Motor neuron (in vitro differentiated cells): ENCODE results near the gene CHADL. TPM values are rescaled to one million over a fixed set of nuclear protein-coding genes. Genes with fewer than 3 reads are reported as not detected.
"Not testable (repeated sequence)": the region's sequence is repeated elsewhere in the genome, so short reads cannot be mapped to it uniquely, and the experiment has no call there.

Source experiments
- ATAC-seq, 8 experiments: fragments of 200-7000 bp; cut with Tn5 transposase; replicated peaks in 6 of 8; 2 replicates each; pipeline ENCODE4 v1.8.0; 2021; ENCODE audit warnings: mild to moderate bottlenecking in 8 of 8, moderate library complexity in 8 of 8
- H3K27ac ChIP-seq, 2 donors: fragments of 250-450 bp; sonication (Bioruptor Pico); 2 replicates each; pipeline ENCODE4 v1.9.0; 2021; ENCODE audit warnings: antibody characterized with exemption in 2 of 2, mild to moderate bottlenecking in 2 of 2, moderate library complexity in 1 of 2
- H3K4me1 ChIP-seq, 2 donors: fragments of 250-450 bp; sonication (Bioruptor Pico); replicated peaks in 1 of 2; 2 replicates each; pipeline ENCODE4 v1.6.1; 2021; ENCODE audit warnings: antibody characterized with exemption in 2 of 2, mild to moderate bottlenecking in 2 of 2, moderate library complexity in 1 of 2
- H3K4me3 ChIP-seq, 5 donors: fragments of 250-450 bp; sonication (Bioruptor Pico); 2 replicates each; pipeline ENCODE4 v1.9.0; 2021; ENCODE audit warnings: antibody characterized with exemption in 5 of 5, mild to moderate bottlenecking in 5 of 5, moderate library complexity in 4 of 5
- WGBS, 10 experiments: fragments of 450-650 bp; shearing (Covaris generic); methylation state at CpG; one replicate each; pipeline ENCODE4 v1.0.0; 2022; 5-methylcytosine and 5-hydroxymethylcytosine counted together
- in situ Hi-C, 9 experiments: fragments of 400-800 bp; cut with MboI; loops; one replicate each; pipeline ENCODE4 v1.15.0; 2021; ENCODE audit warnings: low sequenced_read_pairs in 9 of 9, low pct_unique_long_range_greater_than_20kb in 2 of 9; ENCODE audit not compliant: unreplicated experiment in 9 of 9
- total RNA-seq, 8 experiments: library from RNA; unstranded; fragments of 300-600 nt; gene quantifications; 2 replicates each; pipeline versions ENCODE4 v1.2.3 to v1.2.4, GENCODE V29; 2022

The CHADL gene
- total RNA-seq, 8 experiments from 2014 or later = 0.38 to 1.9 (median 0.52) TPM; not detected in 1

GRCh38 chr22:41271787-41272186, 31.1 kb upstream of the CHADL start:
- Histone ChIP-seq H3K4me3 (no peak overlapping the region), H3K27ac (no peak overlapping the region), H3K4me1 (no peaks in the 10 kb centered on the region)
- in situ Hi-C loops = no loop called here
- 89 to 100% (median 92%) methylated on average over 1 to 3 of the region's 9 CpGs; no CpG with 5 or more reads in 4 of the 10 experiments for WGBS, 10 experiments
- ATAC-seq = peak in 2 of 8 experiments; percentile 9 to 24

- in situ Hi-C loops = no loop called here
- H3K4me1 ChIP-seq = no peaks in the 10 kb centered on the region
- no peak overlapping the region for H3K27ac ChIP-seq
- 70 to 100% (median 80%) methylated on average over 1 to 7 of the region's 16 CpGs; no CpG with 5 or more reads in 5 of the 10 experiments for WGBS, 10 experiments
- no peak for ATAC-seq
- H3K4me3 ChIP-seq = no peak overlapping the region
These were observed 27.2 kb upstream of the CHADL start for GRCh38 chr22:41267958-41268357.

- 20 to 100% (median 71%) methylated on average over 1 to 11 of the region's 15 CpGs; no CpG with 5 or more reads in 5 of the 10 experiments for WGBS, 10 experiments
- in situ Hi-C loops = no loop called here
- Histone ChIP-seq H3K27ac (no peak overlapping the region), H3K4me3 (no peak overlapping the region), H3K4me1 (no peaks in the 10 kb centered on the region)
- peak in 7 of 8 experiments; percentile 8 to 84 (median 25) for ATAC-seq
These were observed 23.7 kb upstream of the CHADL start for GRCh38 chr22:41264408-41264941.

GRCh38 chr22:41263704-41264103, 23.0 kb upstream of the CHADL start:
- ATAC-seq = peak in 4 of 8 experiments; percentile 38 to 82 (median 78)
- H3K4me1 ChIP-seq = no peaks in the 10 kb centered on the region
- WGBS, 10 experiments = 80 to 100% (median 92%) methylated on average over 1 to 2 of the region's 2 CpGs; no CpG with 5 or more reads in 7 of the 10 experiments
- no peak overlapping the region for H3K4me3 ChIP-seq
- H3K27ac ChIP-seq = no peak overlapping the region
- in situ Hi-C loops = no loop called here

GRCh38 chr22:41262250-41262765, 21.6 kb upstream of the CHADL start:
- Histone ChIP-seq H3K4me3 (no peak overlapping the region), H3K4me1 (no peaks in the 10 kb centered on the region), H3K27ac (no peak overlapping the region)
- in situ Hi-C loops = no loop called here
- 94 to 100% (median 100%) methylated on average over 1 to 7 of the region's 15 CpGs; no CpG with 5 or more reads in 3 of the 10 experiments for WGBS, 10 experiments
- no peak for ATAC-seq

DNA sequence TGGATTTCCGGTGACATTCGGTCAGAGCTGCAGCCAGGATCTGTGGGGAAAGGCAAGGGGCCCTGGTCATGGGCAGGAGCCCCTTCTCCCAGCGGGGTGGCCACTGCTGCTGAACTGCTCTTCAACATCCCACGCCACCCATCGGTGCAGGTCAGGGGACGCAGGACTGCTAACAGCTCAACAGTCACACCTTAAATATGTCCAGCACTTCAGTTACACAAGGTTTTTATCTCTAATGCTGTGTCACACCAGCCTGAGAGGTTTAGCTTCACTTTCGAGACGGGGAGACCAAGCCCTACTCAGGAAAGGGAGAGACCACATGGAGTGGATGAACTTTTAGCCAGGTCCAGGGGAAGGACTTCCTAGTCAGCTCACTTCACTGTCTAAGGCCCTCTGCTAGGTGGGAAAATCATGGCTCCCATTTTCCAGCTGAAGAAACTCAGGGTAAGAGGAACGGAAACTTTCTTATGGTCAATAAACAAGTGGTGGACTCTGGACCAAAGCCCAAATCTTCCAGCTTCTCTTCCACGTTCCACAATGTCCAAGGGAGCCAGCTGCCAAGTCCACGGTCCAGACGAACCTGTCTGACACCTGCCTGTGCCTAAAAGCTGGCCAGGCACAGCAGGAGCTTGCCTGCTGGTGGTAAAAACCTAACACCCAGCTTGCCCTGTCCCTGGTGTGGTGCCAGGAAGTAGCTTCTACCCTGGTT, 21.0 kb upstream of the CHADL start:
- in situ Hi-C loops = no loop called here
- Histone ChIP-seq H3K4me3 (no peak overlapping the region), H3K4me1 (no peaks in the 10 kb centered on the region), H3K27ac (no peak overlapping the region)
- ATAC-seq = no peak
- WGBS, 10 experiments = 85 to 100% (median 95%) methylated on average over 1 to 8 of the region's 12 CpGs; no CpG with 5 or more reads in 1 of the 10 experiments

- Histone ChIP-seq H3K4me1 (no peaks in the 10 kb centered on the region), H3K27ac (no peak overlapping the region), H3K4me3 (no peak overlapping the region)
- in situ Hi-C loops = no loop called here
- no peak for ATAC-seq
- 94 to 100% (median 98%) methylated on average over 2 to 3 of the region's 7 CpGs; no CpG with 5 or more reads in 6 of the 10 experiments for WGBS, 10 experiments
These were observed 20.1 kb upstream of the CHADL start for GRCh38 chr22:41260871-41261270.

- in situ Hi-C loops, ATAC-seq, H3K4me3 ChIP-seq, H3K4me1 ChIP-seq, H3K27ac ChIP-seq: not testable (repeated sequence)
- 82 to 100% (median 100%) methylated on average over 1 to 4 of the region's 4 CpGs; no CpG with 5 or more reads in 1 of the 10 experiments for WGBS, 10 experiments
These were observed 19.0 kb upstream of the CHADL start for GRCh38 chr22:41259756-41260155.

GRCh38 chr22:41257696-41258095, 17.0 kb upstream of the CHADL start:
- no peak overlapping the region for H3K27ac ChIP-seq
- in situ Hi-C loops = no loop called here
- no peaks in the 10 kb centered on the region for H3K4me1 ChIP-seq
- no peak overlapping the region for H3K4me3 ChIP-seq
- WGBS, 10 experiments = 80 to 100% (median 90%) methylated on average over 1 to 5 of the region's 11 CpGs; no CpG with 5 or more reads in 6 of the 10 experiments
- ATAC-seq = no peak

- in situ Hi-C loops = no loop called here
- WGBS, 10 experiments = 61 to 100% (median 93%) methylated on average over 1 to 8 of the region's 20 CpGs; no CpG with 5 or more reads in 2 of the 10 experiments
These were observed 15.8 kb upstream of the CHADL start for GRCh38 chr22:41256254-41257253.

DNA sequence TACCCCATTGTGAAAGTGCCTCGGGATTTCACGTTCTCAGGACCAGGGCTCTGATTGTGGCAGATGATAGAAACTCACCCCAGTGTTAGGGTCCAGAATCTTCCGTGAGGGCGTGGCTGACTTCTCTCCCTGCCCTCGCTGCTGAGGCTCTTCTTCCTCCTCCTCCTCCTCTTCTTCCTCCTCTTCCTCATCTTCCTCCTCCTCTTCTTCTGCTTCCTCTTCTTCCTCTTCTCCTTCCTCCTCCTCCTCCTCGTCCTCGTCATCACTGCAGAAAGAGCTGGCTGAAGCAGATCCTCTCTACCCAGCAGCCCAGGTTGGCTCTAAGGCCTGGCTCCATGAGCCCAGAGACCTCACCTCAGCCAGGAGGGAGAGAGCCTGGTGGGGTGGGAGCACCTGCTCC, 13.5 kb upstream of the CHADL start:
- H3K27ac ChIP-seq = no peak overlapping the region
- no peaks in the 10 kb centered on the region for H3K4me1 ChIP-seq
- in situ Hi-C loops = no loop called here
- ATAC-seq = no peak
- H3K4me3 ChIP-seq = no peak overlapping the region
- WGBS, 10 experiments = 87 to 100% (median 93%) methylated on average over 2 to 7 of the region's 7 CpGs; no CpG with 5 or more reads in 3 of the 10 experiments

More at GRCh38 chr22:41256254-41257253, 15.8 kb upstream of the CHADL start:
- no peaks in the 10 kb centered on the region for H3K4me1 ChIP-seq
- no peak overlapping the region for H3K27ac ChIP-seq
- H3K4me3 ChIP-seq = no peak overlapping the region
- peak in 3 of 8 experiments; percentile 77 to 93 (median 92) for ATAC-seq

GRCh38 chr22:41252365-41252764, 11.6 kb upstream of the CHADL start:
- in situ Hi-C loops = no loop called here
- Histone ChIP-seq H3K27ac (no peak overlapping the region), H3K4me3 (no peak overlapping the region), H3K4me1 (no peaks in the 10 kb centered on the region)
- ATAC-seq = no peak
- WGBS, 10 experiments = 56 to 100% (median 96%) methylated on average over 1 to 5 of the region's 8 CpGs; no CpG with 5 or more reads in 5 of the 10 experiments
